Astrocyte of the cerebellum (primary cell): Measurements from ENCODE around the gene MIAT.

Experiments
- DNase-seq: peaks from one replicate; pipeline ENCODE4 v3.0.0-alpha.2; 2011; ENCODE audit warnings: low read depth
- H3K4me3 ChIP-seq: 2 replicates; pipeline ENCODE4 v1.5.1; 2011; ENCODE audit warnings: mild to moderate bottlenecking, low read depth, low read length, moderate library complexity
- CTCF ChIP-seq: IDR thresholded peaks from 2 replicates; pipeline ENCODE4 v1.5.1; 2012; ENCODE audit warnings: low read length, low read depth, moderate library complexity, mild to moderate bottlenecking; ENCODE audit errors: missing control alignments
- in situ Hi-C: cut with HindIII; loops from 2 replicates; pipeline ENCODE4 v1.10.0; 2017; ENCODE audit warnings: low sequenced_read_pairs

MIAT gene

GRCh38 chr22:26619510-26619909, 37.9 kb upstream of the MIAT start:
- no peak overlapping the region for H3K4me3 ChIP-seq
- in situ Hi-C loops, result no loop called here
- TF ChIP-seq CTCF, result no peak
- DNase-seq, result no peak

GRCh38 chr22:26620197-26620596, 37.2 kb upstream of the MIAT start:
- H3K4me3 ChIP-seq, result no peak overlapping the region
- TF ChIP-seq CTCF, result no peak
- in situ Hi-C loops, result no loop called here
- no peak for DNase-seq

GRCh38 chr22:26621663-26622062, 35.7 kb upstream of the MIAT start, which contains the start of gene CRYBA4:
TSS of gene CRYBA4 (plus strand) at chr22:26621963. CDS start at chr22:26622597, 634 bp downstream.
- no peak within 1 kb of the TSS for H3K4me3 ChIP-seq
- in situ Hi-C loops, result no loop called here
- DNase-seq, result no peak
- no peak for TF ChIP-seq CTCF

GRCh38 chr22:26623984-26624383, 33.4 kb upstream of the MIAT start:
- TF ChIP-seq CTCF, result no peak
- DNase-seq, result no peak
- H3K4me3 ChIP-seq, result no peak overlapping the region
- in situ Hi-C loops, result no loop called here

GRCh38 chr22:26624803-26625202, 32.6 kb upstream of the MIAT start:
- no peak overlapping the region for H3K4me3 ChIP-seq
- DNase-seq, result no peak
- in situ Hi-C loops, result no loop called here
- no peak for TF ChIP-seq CTCF

- in situ Hi-C loops, result no loop called here
- no peak for TF ChIP-seq CTCF
- no peak for DNase-seq
- H3K4me3 ChIP-seq, result no peak overlapping the region
Measured at GRCh38 chr22:26629988-26630761, 27.2 kb upstream of the MIAT start.

- no peak overlapping the region for H3K4me3 ChIP-seq
- no peak for DNase-seq
- TF ChIP-seq CTCF, result no peak
- in situ Hi-C loops, result no loop called here
Measured at GRCh38 chr22:26631282-26631681, 26.1 kb upstream of the MIAT start.
